SJCRH30 (cell line): ENCODE data around the gene RIIAD1. TPM values are rescaled to one million over a fixed set of nuclear protein-coding genes. Genes with fewer than 3 reads are reported as not detected.
"Not testable (repeated sequence)": the region's sequence is repeated elsewhere in the genome, so short reads cannot be mapped to it uniquely, and the experiment has no call there.

Source experiments
- DNase-seq, 2 experiments: peaks; one replicate each; pipeline ENCODE4 v3.0.0-alpha.2; 2015 to 2020
- H3K27ac ChIP-seq: fragments of 250-450 bp; sonication (Bioruptor Pico); 2 replicates; pipeline ENCODE4 v1.5.1; 2020; ENCODE audit warnings: mild to moderate bottlenecking, moderate library complexity
- H3K27me3 ChIP-seq: fragments of 250-450 bp; sonication (Bioruptor Pico); 2 replicates; pipeline ENCODE4 v1.5.1; 2020; ENCODE audit warnings: mild to moderate bottlenecking, moderate library complexity
- H3K36me3 ChIP-seq: fragments of 250-450 bp; sonication (Bioruptor Pico); 2 replicates; pipeline ENCODE4 v1.5.1; 2020; ENCODE audit warnings: mild to moderate bottlenecking, moderate library complexity
- H3K4me1 ChIP-seq: fragments of 250-450 bp; sonication (Bioruptor Pico); 2 replicates; pipeline ENCODE4 v1.5.1; 2020; ENCODE audit warnings: mild to moderate bottlenecking, moderate library complexity
- H3K4me3 ChIP-seq: fragments of 250-450 bp; sonication (Bioruptor Pico); 2 replicates; pipeline ENCODE4 v1.5.1; 2020; ENCODE audit warnings: mild to moderate bottlenecking, moderate library complexity
- H3K9me3 ChIP-seq: fragments of 250-450 bp; sonication (Bioruptor Pico); replicated peaks from 2 replicates; pipeline ENCODE4 v1.5.1; 2020; ENCODE audit warnings: mild to moderate bottlenecking, moderate library complexity
- total RNA-seq: library from RNA; depleted of rRNA; stranded (reverse); fragments of >200 nt; shearing (Covaris generic); gene quantifications from 2 replicates; pipeline ENCODE4 v1.2.3, GENCODE V29; 2014

RIIAD1 gene
- total RNA-seq, 1 experiment from 2014 or later = not detected

DNA sequence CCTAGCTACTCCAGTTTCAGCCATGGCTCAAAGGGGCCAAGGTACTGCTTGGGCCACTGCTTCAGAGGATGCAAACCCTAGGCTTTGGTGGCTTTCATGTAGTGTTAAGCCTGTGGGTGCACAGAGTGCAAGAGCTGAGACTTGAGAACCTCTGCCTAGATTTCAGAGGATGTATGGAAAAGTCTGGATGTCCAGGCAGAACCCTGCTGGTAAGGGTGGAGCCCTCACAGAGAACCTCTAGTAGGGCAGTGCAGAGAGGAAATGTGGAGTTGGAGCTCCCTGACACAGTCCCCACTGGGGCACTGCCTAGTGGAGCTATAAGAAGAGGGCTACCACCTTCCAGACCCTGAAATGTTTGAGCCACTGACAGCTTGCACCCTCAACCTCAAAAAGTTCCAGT is 16.2 kb downstream of the RIIAD1 start:
- Histone ChIP-seq H3K36me3 (no peaks in the 10 kb centered on the region), H3K27ac (no peak overlapping the region), H3K27me3 (no peaks in the 10 kb centered on the region), H3K4me1 (no peaks in the 10 kb centered on the region), H3K4me3 (no peak overlapping the region), H3K9me3 (no peaks in the 10 kb centered on the region; the same call in 1 of the 2 replicates)
- no peak for DNase-seq

DNA sequence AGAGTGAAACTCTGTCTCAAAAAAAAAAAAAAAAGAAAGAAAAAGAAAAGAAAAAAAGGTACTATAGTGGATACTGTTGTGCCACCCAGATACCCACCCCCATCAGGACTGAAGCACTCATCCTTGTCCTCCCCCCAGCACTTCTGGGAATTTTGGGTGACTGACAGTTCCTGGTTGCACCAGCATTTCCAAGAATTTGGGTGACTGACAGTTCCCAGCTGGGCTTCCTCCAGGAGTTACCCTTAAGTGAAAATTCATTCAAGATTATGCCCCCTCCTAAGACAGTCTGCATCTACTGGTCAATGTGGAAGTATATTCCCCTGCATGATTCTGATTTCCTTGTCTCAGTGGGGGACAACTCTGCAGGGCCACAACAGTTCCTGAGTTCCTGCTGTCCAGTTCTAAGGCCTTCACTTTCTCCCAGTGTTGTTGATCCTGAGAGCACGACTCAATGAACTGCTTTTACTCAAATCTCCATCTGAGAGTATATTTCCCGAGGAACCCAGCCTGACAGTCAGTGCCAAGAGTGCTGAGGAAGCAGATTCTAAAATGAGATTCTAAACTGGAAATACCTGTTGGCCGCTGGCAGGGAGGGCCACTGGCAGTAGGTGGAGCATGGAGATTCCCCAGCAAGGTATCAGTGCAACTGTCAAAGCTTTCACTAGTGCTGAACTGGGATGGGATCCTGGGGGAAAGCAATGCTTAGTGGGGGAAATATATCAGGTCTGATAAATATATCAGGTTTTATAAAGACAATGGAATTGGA is 18.5 kb downstream of the RIIAD1 start:
- H3K9me3 ChIP-seq = peaks cover 2% of the 10 kb centered on the region; the same call in 1 of the 2 replicates

DNA sequence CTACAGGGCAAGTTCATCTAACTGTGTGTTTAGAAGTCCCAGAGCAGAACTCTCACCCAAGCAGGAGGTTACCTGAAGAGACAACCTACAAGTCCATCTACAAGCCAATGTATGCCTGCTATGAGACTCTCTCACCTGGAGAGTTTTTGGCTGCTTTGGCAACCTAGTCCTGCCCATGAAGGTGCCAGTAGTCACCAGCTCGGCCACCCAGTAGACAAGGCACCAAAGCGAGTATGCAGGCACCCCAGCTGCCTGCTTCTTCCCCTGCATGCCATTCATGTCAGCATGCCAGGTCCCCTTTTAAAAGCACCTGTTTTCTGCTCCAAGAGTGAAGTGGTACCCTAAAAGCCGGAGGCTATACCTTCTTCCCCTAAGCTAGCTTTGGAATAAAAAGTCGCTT is 20.2 kb downstream of the RIIAD1 start:
- Histone ChIP-seq H3K9me3 (peaks cover 2% of the 10 kb centered on the region; the same call in 1 of the 2 replicates), H3K27ac (no peak overlapping the region), H3K4me3 (no peak overlapping the region), H3K36me3 (no peaks in the 10 kb centered on the region), H3K27me3 (peaks cover 5% of the 10 kb centered on the region; the same call in 1 of the 2 replicates), H3K4me1 (no peaks in the 10 kb centered on the region)
- DNase-seq = no peak

More for the DNA sequence above, 18.5 kb downstream of the RIIAD1 start:
- H3K36me3 ChIP-seq = no peaks in the 10 kb centered on the region
- no peak overlapping the region for H3K4me3 ChIP-seq
- no peak overlapping the region for H3K27ac ChIP-seq
- no peaks in the 10 kb centered on the region for H3K27me3 ChIP-seq
- no peaks in the 10 kb centered on the region for H3K4me1 ChIP-seq
- DNase-seq = no peak

DNA sequence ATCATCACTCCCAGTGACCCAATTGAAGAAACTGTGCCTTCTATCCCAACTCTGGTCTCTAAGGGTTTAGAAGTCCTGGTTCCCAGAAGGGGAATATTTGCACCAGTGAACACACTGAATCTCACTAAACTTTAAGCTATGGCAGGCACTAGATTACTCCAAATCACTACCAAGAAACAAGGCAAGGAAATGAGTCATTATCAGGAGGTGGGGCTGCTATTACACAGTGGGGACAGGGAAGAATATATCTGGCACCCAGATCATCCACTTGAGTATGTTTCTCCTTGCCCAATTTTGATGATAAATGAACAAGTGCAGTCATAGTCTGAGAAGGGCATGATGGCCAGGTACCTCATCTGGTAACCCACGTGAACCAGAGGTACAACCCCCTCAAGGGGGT is 35.0 kb downstream of the RIIAD1 start:
- peaks cover 9% of the 10 kb centered on the region; the same call in 1 of the 2 replicates for H3K36me3 ChIP-seq
- H3K4me1 ChIP-seq = no peaks in the 10 kb centered on the region
- no peak overlapping the region for H3K27ac ChIP-seq
- no peaks in the 10 kb centered on the region for H3K27me3 ChIP-seq
- H3K4me3 ChIP-seq = no peak overlapping the region
- no peak for DNase-seq
- no peaks in the 10 kb centered on the region for H3K9me3 ChIP-seq

DNA sequence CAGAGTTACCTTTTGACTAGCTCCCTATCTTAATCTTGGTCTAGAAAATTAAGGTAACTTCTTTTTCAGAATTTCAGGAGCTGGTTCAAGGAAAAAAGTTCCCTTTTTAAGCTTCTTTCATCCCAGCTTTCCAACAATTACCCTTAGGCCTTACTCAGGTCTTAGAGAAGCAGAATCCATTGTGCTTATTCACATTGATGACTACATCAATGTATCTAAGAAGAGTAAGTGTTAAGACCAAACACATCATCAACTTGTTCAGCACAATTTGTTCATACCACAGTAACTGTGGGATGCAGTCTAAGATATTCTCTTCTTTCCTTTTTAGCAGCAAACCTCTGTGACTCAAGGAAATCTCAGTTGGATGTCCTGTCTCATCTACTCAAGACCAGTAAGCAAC is 37.9 kb downstream of the RIIAD1 start:
- Histone ChIP-seq H3K27ac (no peak overlapping the region), H3K27me3 (no peaks in the 10 kb centered on the region), H3K9me3 (no peaks in the 10 kb centered on the region), H3K4me3 (no peak overlapping the region), H3K4me1 (peaks cover 2% of the 10 kb centered on the region; the same call in 1 of the 2 replicates), H3K36me3 (peaks cover 9% of the 10 kb centered on the region; the same call in 1 of the 2 replicates)
- no peak for DNase-seq

DNA sequence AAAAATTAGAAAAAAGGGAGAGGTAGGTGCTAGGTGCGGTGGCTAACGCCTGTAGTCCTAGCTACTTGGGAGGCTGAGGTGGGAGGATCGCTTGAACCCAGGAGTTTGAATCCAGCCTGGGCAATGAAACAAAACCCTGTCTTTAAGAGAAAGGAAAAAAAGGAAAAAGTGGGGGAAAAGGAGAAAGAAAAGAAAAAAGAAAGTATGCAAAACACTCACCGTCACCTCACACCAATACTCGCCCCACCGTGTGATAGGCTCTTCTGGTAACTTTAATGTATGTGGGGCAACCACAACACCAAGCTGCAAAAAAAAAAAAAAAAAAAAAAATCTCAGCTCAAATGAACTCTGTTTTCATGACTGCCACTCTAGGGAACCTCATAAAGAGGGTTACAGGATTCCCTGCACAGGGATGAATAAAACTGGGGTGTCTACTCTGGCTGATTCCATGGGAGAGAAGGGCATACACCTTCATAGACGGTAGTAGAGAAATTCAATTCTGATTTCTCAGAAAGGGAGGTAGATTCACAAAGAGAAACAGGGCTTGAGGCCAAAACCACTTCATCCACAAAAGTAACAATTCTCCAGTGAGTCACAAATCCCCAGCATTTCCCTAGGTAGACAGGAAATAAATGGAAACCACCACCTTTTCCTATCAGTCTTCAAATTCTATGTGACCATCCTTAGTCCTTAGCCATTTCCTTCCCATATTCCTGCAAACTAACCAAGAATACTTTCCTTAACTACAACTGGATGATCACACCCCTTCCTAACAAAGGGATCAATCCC is 39.5 kb downstream of the RIIAD1 start:
- Histone ChIP-seq H3K27ac (no peak overlapping the region), H3K27me3 (no peaks in the 10 kb centered on the region), H3K4me3 (no peak overlapping the region), H3K4me1 (peaks cover 4% of the 10 kb centered on the region; the same call in 1 of the 2 replicates), H3K9me3 (no peaks in the 10 kb centered on the region), H3K36me3 (peaks cover 9% of the 10 kb centered on the region; the same call in 1 of the 2 replicates)
- DNase-seq = no peak

DNA sequence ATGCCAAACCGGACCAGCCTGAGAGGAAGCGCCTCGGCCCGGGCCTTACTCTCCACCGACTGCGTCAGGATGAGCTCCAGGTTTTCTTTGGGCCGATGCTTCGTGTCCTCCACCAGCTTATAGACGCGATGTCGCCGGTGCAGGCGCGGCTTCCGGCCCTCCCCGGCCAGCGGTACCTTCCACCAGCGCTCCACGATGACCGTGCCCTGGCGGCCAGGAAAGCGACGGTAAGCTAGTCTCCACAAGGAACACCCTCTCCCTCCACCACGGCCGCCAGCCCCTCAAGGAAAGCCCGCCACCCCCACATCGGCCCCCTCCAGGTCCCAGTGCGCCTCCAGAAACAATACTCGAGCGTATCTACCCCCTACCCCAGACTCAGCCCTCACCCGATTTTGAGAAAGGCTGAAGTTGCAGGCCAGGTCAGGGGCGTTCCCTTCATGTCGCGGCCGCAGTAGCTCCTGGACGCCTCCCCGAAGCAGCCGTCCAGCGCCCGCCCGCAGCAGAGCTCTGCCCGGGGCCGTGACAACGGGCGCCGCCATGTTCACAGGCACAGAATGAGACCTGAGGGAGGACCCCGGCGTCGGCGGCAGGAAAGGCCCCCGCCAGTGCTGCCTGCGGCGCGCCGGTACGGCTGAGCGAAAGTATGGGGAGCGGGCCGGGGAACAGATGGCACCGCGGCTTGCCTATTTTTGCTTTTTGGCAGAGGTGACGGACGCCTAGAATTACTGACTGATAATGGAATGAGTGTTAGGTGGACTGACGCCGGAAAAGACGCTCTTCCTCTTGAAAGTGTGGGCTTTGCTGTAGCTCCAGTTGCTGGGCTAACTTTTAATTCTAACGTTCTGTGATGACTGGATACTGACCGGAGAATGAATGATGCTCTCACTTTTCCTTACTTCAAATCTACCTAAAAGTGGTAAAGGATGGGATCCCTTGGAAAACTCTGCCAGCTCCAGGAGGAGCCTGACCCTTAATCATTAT is 41.9 kb downstream of the RIIAD1 start, which contains the start of gene MRPL9:
Gene MRPL9, minus strand, starts transcription at position 556 of the 981 bp plus-strand sequence. Its CDS starts 17 bp downstream, at position 539.
- H3K4me1 ChIP-seq = peaks cover 4% of the 10 kb centered on the region; the same call in 1 of the 2 replicates

DNA sequence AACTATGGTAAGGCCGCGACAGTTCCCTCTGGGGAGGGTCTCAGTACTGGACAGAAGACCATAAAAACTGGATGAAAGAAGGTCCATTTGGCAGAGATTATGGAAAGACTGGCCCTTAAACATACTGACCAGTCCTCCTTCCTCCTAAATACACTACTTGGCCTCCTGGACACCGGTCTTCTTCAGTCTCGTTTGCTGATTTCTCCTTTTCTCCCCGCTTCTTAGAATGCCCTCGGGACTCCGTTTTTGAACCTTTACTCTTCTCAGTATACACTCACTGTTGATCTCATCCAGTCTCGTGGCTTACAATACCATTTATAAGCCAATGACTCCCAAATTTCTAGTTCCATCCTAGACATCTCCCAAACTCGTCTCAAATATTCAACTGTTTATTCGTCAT is 42.7 kb downstream of the RIIAD1 start:
- DNase-seq = no peak
- Histone ChIP-seq H3K36me3 (peaks cover 9% of the 10 kb centered on the region; the same call in 1 of the 2 replicates), H3K27ac (peak overlapping the region; percentile 64), H3K9me3 (no peaks in the 10 kb centered on the region), H3K4me3 (peak overlapping the region; percentile 86), H3K4me1 (peaks cover 4% of the 10 kb centered on the region; the same call in 1 of the 2 replicates), H3K27me3 (no peaks in the 10 kb centered on the region)

More for the DNA sequence above, 41.9 kb downstream of the RIIAD1 start, which contains the start of gene MRPL9:
- Histone ChIP-seq H3K27ac (peak within 1 kb of the TSS; percentile 64), H3K36me3 (peaks cover 9% of the 10 kb centered on the region; the same call in 1 of the 2 replicates), H3K9me3 (no peaks in the 10 kb centered on the region), H3K4me3 (peak within 1 kb of the TSS; percentile 86), H3K27me3 (no peaks in the 10 kb centered on the region)
- peak; percentile 87 for DNase-seq

DNA sequence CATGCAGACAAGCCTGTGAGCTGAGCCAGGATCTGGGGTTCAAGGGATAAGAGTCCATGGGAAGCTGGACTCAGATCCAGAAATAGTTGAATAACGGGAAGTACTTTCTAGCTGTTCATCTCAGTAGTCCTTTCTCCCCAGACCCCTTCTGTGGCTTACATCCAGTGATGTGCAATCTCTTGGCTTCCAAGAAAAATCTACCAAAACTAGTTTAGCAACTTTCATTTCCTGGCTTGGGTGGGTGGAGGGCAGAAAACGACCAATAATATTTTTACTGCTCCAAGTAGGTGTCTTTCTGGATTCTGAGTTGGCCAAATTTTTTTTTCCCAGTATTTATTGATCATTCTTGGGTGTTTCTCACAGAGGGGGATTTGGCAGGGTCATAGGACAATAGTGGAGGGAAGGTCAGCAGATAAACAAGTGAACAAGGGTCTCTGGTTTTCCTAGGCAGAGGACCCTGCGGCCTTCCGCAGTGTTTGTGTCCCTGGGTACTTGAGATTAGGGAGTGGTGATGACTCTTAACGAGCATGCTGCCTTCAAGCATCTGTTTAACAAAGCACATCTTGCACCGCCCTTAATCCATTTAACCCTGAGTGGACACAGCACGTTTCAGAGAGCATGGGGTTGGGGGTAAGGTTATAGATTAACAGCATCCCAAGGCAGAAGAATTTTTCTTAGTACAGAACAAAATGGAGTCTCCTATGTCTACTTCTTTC is 47.2 kb downstream of the RIIAD1 start:
- DNase-seq, H3K4me3 ChIP-seq, H3K27me3 ChIP-seq, H3K36me3 ChIP-seq, H3K9me3 ChIP-seq, H3K4me1 ChIP-seq, H3K27ac ChIP-seq: not testable (repeated sequence)

DNA sequence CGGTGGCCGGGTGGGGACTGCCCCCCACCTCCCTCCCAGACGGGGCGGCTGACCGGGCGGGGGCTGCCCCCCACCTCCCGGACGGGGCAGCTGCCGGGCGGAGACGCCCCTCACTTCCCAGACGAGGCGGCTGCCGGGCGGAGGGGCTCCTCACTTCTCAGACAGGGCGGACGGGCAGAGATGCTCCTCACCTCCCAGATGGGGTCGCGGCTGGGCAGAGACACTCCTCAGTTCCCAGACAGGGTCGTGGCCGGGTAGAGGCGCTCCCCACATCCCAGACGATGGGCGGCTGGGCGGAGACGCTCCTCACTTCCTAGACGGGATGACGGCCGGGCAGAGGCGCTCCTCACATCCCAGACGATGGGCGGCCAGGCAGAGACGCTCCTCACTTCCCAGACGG is 47.9 kb downstream of the RIIAD1 start:
- not testable (repeated sequence) for H3K36me3 ChIP-seq, H3K4me3 ChIP-seq, H3K4me1 ChIP-seq, H3K9me3 ChIP-seq, H3K27me3 ChIP-seq, DNase-seq, H3K27ac ChIP-seq

DNA sequence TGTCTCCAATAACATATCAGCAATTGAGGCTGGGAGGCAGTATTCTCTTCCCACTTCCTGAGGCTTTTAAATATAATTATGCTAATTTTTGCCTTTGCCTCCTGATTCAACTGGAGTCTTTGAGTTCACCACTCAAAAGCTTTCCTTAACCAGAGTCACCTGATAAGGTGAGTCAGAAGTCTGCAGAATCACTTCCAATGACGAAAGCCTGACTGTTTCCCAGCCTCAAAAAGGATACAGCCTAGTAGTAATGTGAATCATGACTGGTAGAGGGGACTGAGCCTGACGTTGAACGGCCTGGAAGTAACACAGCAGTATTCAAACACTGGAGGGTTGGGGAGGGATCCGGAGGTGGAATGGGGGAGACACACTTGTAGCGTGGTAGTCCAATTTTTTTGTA is 52.4 kb downstream of the RIIAD1 start:
- no peak overlapping the region for H3K4me3 ChIP-seq

DNA sequence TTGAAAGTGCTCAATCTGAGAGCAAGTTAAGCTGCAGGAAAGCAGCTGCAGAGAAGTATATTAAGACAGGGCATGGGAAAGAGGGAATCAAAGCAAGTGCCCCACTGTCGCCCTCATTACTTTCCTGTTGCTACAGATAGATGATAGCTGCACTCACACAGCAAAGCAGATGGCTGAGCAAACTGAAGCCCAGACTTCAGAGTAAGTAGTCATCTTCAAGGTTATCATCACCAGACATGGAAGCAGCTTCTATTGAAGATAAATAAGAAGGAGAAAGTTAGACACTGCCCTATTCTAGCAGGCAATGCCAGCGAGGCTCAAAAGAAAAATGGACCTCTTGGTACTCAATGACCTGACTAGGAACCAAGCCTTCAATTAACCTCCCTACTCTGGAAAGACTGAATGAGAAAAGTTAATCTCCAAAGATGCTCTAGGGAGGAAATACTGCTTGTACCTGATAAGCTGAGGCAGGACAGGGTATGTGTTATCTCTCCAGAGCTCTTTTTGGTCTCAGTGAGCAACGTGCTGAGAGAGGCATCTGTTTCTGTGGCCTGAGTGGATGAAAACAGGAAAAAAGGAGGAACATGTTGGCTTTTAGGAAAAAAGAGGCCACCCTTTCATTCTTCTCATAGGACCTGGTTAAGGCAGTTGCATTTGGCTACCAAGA is 53.1 kb downstream of the RIIAD1 start:
- H3K4me3 ChIP-seq = no peak overlapping the region
- H3K9me3 ChIP-seq = no peaks in the 10 kb centered on the region
- H3K27ac ChIP-seq = no peak overlapping the region
- DNase-seq = no peak
- no peaks in the 10 kb centered on the region for H3K36me3 ChIP-seq
- no peaks in the 10 kb centered on the region for H3K27me3 ChIP-seq
- H3K4me1 ChIP-seq = no peaks in the 10 kb centered on the region

More for the DNA sequence above, 52.4 kb downstream of the RIIAD1 start:
- no peaks in the 10 kb centered on the region for H3K9me3 ChIP-seq
- no peak overlapping the region for H3K27ac ChIP-seq
- no peaks in the 10 kb centered on the region for H3K36me3 ChIP-seq
- no peaks in the 10 kb centered on the region for H3K4me1 ChIP-seq
- no peak for DNase-seq
- no peaks in the 10 kb centered on the region for H3K27me3 ChIP-seq
